Stimulated activated CD8-positive, alpha-beta memory T cell treated with anti-CD3 and anti-CD28 coated beads, Interleukin-15, amount 100 ng/mL, for 24 hours (primary cell): ENCODE data around the gene TMEM92.

Experiments
- DNase-seq: peaks from one replicate; pipeline ENCODE4 v3.0.0-alpha.2; 2020; ENCODE audit warnings: low read depth

TMEM92 gene

DNA sequence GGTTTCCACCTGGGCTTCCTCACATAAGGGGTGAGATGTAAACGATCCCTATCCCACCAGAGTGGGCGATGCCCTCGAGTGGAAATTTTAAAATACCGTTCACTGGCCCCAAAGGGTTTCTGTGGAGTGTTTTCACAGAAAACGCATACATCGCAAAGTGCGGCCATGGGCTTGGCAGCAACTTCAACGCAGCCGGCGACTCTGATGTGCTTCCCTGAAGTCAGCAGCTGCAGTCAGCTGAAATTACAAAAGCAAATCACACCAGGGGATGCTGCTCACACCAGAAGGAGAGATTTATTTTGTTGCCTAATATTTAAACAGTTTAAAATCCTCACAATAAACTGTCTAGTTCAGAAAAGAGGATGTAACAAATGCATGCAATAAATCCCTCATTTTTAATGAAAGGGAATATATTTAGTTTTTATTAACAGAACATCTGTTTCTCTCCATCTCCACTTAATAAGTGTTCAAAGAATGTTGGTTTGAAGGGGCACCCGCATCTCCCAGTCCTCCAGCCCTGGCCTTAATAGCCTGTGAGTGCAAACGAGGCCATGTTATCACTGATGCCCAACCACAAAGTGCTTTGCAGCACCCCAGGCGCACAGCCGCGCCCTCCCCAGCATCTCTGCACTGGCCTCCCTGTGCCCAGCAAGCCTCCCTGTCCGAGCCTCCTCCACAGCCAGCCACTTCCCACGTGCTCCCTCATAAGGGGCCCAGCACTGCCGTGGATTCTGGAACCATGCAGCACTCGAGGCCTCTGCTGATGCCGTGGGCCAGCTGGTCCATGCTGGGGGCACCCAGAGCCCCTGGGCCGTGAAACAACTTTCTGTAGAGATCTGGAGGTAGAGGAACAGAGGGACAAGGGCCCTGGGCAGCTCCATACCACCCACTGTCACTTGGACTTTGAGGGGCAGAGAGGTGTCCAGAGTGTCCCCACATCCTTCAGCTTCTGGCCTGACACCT is 54.4 kb downstream of the TMEM92 start:
- DNase-seq: no peak

DNA sequence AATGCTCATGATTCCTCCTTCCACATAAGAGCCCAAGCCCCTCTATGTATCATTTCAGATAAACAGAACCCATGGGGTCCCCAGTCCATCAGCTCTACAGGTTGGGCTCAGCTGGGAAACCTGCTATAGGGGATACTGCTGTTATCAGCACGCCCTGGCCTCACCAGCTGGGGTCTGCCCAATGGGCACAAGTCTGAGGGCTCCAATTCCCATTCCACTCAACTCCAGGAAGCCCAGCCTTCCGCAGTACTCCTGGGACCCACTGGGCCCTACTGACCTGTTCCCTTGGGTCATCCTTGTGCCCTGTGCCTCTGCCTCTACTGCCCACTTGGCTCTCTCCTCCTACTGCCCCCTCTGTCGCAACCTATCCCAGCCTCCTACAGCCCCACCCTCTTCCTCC is 55.5 kb downstream of the TMEM92 start:
- no peak for DNase-seq

DNA sequence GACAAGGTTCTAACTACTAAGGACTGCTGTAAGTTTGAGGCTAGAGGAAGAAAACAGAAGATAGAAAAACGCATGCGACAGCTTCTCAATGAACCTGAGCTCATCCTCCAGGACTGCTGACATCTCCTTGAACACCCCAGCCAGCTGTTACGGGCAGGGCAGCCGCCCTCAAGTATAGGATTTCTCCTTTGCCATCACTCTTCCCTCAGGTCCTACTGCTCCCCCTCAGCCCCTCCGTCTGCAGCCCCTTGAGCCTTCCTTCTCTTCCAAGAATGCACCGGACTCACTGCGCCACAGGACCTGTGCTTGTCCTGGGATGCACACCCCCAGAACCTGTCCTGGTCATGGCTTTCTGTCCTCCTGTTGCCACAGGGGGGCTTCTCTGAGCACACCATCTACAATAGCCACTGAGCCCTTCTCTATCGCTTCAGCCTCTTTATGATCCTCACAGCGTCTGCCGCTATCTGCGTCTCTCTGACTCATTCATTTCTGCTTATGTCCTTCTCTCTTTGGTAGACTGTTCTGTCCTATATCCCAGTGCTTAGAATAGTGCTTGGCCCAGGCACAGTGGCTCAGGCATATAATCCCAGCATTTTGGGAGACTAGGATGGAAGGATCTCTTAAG is 56.0 kb downstream of the TMEM92 start:
- no peak for DNase-seq
